GM18517 (cell line): Measurements from ENCODE around the gene SIK3.

Experiments used
- ATAC-seq: cut with Tn5 transposase; IDR thresholded peaks from one replicate; pipeline ENCODE4 v1.9.1; 2021; ENCODE audit warnings: mild to moderate bottlenecking, moderate library complexity; ENCODE audit not compliant: unreplicated experiment

The SIK3 gene

GRCh38 chr11:116830184-116830912, 267.9 kb downstream of the SIK3 start:
- ATAC-seq, result no peak

DNA sequence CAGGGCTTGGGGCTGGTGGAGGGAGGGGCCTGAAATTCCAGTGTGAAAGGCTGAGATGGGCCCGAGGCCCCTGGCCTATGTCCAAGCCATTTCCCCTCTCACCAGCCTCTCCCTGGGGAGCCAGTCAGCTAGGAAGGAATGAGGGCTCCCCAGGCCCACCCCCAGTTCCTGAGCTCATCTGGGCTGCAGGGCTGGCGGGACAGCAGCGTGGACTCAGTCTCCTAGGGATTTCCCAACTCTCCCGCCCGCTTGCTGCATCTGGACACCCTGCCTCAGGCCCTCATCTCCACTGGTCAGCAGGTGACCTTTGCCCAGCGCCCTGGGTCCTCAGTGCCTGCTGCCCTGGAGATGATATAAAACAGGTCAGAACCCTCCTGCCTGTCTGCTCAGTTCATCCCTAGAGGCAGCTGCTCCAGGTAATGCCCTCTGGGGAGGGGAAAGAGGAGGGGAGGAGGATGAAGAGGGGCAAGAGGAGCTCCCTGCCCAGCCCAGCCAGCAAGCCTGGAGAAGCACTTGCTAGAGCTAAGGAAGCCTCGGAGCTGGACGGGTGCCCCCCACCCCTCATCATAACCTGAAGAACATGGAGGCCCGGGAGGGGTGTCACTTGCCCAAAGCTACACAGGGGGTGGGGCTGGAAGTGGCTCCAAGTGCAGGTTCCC, 268.6 kb downstream of the SIK3 start, which contains the start of gene APOC3:
Gene APOC3, plus strand, starts transcription at position 383 of the 659 bp plus-strand sequence. CDS start 676 bp downstream, outside the sequence.
- ATAC-seq, result no peak

DNA sequence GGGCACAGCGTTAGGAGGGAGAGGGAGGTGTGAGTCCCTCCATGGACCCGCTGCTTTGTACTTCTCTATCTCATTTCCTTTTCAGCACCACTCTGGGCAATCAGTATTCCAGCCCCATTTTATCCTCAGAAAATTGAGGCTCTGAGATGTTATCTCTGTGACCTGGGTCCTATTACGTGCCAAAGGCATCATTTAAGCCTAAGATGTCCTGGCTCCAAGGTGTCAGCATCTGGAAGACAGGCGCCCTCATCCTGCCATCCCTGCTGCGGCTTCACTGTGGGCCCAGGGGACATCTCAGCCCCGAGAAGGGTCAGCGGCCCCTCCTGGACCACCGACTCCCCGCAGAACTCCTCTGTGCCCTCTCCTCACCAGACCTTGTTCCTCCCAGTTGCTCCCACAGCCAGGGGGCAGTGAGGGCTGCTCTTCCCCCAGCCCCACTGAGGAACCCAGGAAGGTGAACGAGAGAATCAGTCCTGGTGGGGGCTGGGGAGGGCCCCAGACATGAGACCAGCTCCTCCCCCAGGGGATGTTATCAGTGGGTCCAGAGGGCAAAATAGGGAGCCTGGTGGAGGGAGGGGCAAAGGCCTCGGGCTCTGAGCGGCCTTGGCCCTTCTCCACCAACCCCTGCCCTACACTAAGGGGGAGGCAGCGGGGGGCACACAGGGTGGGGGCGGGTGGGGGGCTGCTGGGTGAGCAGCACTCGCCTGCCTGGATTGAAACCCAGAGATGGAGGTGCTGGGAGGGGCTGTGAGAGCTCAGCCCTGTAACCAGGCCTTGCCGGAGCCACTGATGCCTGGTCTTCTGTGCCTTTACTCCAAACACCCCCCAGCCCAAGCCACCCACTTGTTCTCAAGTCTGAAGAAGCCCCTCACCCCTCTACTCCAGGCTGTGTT, 269.4 kb downstream of the SIK3 start:
- ATAC-seq, result no peak

GRCh38 chr11:116827461-116827860, 270.8 kb downstream of the SIK3 start:
- no peak for ATAC-seq

DNA sequence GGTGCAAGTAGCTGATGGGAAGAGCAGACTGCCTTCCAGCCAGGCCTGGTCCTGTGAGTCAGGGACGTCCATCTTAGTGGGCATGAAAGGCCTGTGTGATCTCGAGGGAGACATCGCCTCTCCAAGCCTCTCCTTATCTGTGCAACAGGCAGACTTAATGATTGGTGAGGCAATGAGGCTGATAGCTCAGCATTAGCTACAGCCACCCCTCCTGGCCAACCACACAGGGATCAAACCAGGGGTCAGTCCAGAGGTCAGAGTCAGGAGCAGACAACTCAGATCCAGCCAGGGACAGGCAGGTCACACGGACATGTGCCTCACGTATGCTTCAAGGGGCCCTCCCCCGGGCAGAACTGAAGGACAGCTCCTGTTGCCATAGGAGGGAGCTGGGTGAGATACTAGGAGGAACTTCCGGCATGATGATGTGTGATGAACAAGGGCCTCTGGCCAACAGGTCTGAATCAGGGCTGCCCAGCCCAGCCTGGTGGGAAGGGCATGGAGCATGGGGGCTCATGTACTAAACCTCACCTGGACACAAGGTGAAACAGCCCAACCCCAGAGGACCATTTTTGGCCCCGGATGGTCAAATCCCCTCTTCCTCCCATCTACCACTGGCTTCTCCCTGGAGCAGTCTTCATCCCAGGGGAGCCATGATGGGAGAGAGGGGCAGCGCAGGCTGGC, 271.3 kb downstream of the SIK3 start:
- ATAC-seq, result no peak

GRCh38 chr11:116825854-116826750, 272.1 kb downstream of the SIK3 start:
- ATAC-seq, result no peak

GRCh38 chr11:116825434-116825833, 272.8 kb downstream of the SIK3 start:
- ATAC-seq, result no peak

- ATAC-seq, result no peak
Measured at GRCh38 chr11:116823031-116823843, 275.0 kb downstream of the SIK3 start, which contains the start of gene APOA4. Gene APOA4 (minus strand): TSS chr11:116823304. CDS start chr11:116823191, 113 bp downstream.

- no peak for ATAC-seq
Measured at GRCh38 chr11:116822575-116822974, 275.7 kb downstream of the SIK3 start.

DNA sequence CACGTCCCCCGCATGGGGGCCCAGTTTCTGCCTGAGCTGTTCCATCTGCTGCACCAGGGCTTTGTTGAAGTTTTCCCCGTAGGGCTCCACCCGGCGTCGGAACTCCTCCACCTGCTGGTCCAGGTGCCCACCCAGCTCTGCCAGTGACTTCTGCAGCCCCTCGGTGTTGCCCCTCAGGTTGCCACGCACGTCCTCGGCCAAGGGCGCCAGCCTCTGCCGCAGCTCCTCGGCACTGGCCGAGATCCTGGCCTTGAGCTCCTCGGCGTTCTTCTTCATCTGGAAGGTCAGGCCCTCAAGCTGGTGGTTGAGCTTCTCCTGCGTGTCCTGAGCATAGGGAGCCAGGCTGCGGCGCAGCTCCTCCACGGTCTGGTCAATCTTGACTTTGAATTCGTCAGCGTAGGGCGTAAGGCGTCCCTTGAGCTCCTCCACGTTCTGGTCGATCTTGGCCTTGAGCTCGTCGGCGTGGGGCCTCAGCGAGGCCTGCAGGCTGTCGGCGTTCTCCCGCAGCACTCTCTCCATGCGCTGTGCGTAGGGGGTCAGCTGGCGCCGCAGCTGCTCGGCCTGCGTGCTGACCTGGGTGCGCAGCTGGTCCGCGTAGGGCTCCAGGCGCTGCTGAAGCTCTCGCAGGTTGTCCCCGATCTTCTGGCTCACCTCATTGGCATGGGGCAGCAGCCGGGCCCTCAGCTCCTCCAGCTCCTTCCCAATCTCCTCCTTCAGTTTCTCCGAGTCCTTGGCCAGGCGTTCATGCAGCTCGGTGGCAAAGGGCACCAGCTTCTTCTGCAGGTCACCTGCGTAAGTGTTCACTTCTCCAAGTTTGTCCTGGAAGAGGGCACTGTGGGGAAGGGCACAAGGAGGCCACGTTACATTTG, 276.9 kb downstream of the SIK3 start:
- ATAC-seq, result no peak

DNA sequence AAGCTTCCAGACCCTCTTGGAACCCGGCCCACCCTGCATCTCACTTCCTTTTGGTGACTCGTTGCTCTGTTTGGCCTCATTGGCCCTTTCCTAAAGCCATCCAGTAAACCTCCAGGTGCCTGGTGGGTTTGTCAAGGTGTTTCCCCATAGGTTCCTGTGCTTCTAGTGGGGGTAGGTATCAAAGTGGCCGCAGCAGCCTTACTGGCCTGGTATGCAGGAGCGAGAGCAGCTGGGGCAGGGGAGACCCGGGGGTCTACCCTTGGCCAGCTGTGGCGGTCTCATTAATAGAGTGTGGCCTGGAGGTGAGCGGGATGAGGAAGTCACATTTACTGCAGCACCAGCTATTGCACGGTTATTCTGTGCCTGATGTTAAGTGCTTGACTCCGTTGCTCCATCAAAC, 279.2 kb downstream of the SIK3 start:
- ATAC-seq, result no peak

DNA sequence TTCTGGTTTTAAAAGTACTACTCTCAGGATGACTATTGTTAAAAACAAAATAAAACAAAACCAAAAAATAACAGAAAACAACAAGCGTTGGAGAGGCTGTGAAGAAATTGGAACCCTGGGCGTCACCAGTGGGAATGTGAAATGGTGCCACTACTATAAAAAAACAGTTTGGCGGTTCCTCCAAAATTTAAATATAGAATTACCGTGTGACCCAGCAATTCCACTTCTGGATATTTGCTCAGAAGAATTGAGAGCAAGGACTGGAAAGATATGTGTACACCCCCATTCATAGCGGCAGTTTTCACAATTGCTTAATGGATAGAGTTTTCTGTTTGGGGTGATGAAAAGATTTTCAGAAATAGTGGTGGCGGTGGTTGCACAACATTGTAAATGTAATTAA, 283.7 kb downstream of the SIK3 start:
- no peak for ATAC-seq

DNA sequence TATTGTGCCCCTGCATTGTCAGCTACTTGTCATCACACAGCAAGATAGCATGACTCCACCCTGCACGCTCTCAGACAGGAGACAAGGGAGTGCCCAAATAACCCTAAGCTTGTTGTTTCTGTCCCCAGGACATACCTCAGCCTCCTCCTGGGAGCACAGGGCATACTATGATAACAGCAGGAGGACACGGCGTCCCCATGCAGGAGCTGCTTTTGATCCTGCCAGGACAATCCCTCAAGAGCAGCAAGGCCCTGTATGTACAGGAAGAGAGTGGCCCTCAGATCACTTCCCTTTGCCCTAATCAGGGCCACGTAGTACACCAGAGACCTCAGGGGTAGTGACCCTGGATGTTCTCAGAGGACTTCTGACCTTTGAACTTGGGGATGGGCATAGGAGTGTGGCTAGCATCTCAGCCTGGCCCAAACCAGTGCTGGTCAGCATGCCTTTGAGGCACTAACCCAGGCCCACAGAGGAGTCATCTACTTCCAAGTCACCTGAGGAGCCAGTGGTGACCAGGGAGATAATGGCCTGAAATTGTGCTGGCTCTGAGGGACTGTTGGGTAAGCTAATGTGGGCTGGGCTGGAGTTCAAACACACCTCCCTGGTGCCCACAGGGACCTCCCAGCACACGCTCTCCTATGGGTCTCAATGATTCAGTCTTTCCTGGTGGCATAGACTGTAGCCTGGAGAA, 284.3 kb downstream of the SIK3 start:
- no peak for ATAC-seq

GRCh38 chr11:116813170-116813569, 285.1 kb downstream of the SIK3 start:
- no peak for ATAC-seq

- no peak for ATAC-seq
Measured at GRCh38 chr11:116812109-116812508, 286.1 kb downstream of the SIK3 start.

GRCh38 chr11:116811194-116811593, 287.0 kb downstream of the SIK3 start:
- no peak for ATAC-seq
